A549 treated with GW870086 at 1 μM for 4 hours (cell line): ENCODE measurements around the gene BNIPL. TPM values are rescaled to one million over a fixed set of nuclear protein-coding genes. Genes with fewer than 3 reads are reported as not detected.

Source experiments
- total RNA-seq: library from RNA; stranded (reverse); fragments of 200-300 nt; extraction: Qiagen RNA extraction; gene quantifications from 5 replicates; pipeline ENCODE4 v1.2.3, GENCODE V29; 2022; ENCODE audit warnings: low read depth

Gene BNIPL, protein sequence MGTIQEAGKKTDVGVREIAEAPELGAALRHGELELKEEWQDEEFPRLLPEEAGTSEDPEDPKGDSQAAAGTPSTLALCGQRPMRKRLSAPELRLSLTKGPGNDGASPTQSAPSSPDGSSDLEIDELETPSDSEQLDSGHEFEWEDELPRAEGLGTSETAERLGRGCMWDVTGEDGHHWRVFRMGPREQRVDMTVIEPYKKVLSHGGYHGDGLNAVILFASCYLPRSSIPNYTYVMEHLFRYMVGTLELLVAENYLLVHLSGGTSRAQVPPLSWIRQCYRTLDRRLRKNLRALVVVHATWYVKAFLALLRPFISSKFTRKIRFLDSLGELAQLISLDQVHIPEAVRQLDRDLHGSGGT
- 0.05 to 0.24 TPM (median 0.12 TPM) in 4 of 5 replicates, not detected in the other for total RNA-seq

DNA sequence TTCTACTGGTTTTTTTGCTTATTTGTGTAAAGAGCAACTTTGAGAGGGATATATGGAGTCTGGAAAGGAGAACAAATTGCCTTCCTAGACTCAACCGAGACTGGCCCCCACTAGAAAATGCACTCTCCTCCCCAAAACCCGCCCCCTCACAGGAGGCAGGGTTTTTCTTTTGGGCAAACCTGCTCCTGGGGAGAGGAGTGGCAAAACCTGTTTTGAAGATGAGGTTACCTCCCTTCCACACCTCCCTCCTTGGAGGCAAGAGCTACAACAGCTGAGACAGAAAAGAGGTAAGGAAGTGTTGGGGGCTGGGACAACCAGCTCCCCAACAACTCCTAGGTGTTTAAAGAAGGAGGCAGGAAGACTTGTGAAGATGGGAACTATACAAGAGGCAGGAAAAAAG, at the start of gene BNIPL:
BNIPL (plus strand) TSS at position 231 of the 400 bp plus-strand sequence; CDS start at position 371, 140 bp downstream.

DNA sequence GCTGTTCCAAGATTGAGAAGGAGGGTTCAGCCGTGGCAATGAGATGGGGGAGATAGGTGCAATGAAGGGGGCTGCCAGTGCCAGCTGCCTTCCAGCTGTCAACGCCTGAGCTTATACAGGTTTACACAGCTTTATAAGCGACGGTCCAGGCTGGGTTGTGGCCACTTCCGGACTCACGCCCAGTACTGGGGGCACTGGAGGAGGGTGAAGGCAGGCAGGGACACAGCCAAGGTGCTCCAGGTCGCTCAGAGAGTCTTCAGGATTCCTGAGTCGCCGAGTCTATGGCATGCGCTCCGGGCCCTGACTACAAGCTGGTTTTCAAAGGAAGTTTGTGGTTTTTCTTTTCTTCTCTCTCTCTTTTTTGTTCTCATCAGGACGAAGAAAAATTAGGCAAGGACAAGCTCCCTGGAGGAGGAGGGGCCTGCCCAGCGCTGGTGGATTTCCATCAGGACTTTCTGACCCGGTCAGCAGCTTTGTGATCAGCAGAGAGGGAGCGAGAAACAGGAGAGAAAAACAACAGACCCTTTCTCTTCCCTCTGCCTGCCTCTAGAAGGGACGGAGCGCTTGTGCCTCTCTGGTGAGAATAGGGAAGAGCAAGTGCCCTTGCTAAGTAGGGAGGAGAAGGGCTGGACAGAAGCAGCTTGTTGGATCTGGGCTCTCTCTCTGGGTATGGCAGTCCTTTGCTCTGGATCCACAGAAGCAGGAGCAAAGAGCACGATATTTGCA, 29.9 kb upstream of the BNIPL start, which contains the start of gene MINDY1:
MINDY1 (minus strand) TSS at position 576 of the 726 bp plus-strand sequence. CDS start 4,285 bp downstream, outside the sequence.

DNA sequence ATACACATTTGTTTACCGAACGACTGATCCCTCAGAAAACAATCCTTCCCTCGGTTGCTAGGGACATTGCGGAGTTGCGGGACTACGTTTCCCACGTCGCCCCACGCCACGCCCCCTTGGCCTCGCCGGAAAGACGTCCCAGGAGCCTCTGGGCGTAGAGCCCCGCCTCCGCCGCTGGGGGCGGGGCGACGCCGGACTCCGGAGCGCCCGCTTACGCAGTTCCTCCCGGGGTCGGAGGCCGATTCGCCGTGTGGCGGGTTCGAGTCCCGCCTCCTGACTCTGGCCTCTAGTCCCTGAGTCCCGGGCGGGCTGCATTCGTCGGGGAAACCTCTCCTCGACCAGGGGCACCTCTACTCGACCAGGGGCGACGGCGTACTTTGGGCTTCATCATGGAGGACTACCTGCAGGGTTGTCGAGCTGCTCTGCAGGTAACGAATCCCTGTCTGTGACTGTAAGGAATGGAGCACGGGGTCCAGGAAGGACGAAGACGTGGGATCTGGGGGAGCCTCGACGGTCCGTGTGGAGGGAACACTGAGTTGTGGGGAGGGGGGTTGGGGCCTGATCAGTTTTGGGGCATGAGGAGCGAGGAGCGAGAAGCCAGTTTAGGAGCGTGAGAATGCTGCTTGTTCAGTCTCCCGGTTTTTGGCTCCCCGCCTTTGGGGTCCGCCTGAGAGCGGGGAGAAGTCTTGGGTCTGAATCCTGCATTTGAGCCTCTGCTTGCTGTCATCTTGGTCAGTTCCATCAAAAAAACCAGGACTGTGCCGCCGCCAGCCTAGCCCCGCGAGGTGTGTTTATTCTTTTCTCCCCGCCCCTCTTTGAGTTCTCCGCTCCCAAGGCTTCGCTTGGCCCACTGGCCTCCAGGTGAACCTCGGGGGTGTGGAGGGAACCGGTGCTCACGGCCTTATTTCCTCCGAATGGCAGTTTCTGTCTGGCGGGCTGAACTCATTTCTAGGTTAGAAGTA, 27.9 kb upstream of the BNIPL start, which contains the start of gene PRUNE1:
PRUNE1 (plus strand) TSS at position 206 of the 962 bp plus-strand sequence; CDS start at position 390, 184 bp downstream.

DNA sequence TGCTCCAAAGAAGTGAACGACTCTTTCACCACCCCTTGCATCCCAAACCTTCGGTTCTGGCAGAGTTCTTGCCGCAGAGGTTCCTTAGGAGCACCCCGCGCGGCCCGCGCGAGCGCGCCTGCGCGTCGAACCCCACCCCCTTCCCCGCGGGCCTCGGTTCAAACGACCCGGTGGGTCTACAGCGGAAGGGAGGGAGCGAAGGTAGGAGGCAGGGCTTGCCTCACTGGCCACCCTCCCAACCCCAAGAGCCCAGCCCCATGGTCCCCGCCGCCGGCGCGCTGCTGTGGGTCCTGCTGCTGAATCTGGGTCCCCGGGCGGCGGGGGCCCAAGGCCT, 11.2 kb downstream of the BNIPL start, which contains the start of gene C1orf56:
C1orf56 (plus strand) TSS at position 161 of the 334 bp plus-strand sequence; CDS start at position 258, 97 bp downstream.

DNA sequence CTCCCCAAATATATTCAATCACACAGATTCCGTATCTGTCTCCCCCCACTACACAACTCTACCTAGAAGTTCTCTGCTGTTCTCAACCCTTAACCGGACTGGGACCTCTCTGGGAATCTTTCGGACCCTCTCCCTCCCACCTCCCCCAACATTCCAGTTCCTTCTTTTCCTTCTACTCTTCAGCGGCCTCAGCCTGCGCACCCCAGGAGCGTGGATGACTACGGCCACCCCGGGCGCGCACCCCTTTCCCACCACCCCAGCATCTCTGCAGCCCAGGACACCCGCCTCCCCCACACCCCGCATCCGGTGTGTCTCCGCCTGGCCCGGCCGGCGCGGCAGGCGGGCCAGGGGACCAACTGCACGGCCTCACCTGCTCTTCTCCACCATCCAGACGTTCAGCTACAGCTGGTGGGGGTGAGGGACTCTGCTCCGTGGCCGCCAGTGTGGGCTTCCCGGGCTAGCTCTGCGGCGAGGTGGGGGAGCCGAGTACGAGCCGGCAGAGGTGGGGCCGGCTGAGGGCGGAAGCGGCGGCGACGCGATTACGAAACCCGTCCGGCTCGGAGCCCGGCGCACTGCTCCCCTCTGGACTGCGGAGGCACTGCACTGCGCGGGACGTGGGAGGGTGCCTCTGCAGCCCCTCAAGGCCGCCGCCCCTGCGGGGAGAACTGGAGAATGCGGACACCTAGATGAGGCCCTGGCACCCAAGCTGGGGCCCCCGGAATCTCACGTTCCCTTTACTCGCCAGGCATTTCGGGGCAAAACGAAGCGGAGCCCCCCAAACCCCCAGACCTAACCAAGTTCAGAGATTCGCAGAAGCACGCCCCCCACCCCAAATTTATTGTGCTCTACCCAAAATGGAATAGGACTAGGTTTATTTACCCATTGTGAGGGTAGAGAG, 23.0 kb downstream of the BNIPL start, which contains the start of gene CDC42SE1:
CDC42SE1 (minus strand) TSS at position 514 of the 898 bp plus-strand sequence. CDS start 3,892 bp downstream, outside the sequence.

DNA sequence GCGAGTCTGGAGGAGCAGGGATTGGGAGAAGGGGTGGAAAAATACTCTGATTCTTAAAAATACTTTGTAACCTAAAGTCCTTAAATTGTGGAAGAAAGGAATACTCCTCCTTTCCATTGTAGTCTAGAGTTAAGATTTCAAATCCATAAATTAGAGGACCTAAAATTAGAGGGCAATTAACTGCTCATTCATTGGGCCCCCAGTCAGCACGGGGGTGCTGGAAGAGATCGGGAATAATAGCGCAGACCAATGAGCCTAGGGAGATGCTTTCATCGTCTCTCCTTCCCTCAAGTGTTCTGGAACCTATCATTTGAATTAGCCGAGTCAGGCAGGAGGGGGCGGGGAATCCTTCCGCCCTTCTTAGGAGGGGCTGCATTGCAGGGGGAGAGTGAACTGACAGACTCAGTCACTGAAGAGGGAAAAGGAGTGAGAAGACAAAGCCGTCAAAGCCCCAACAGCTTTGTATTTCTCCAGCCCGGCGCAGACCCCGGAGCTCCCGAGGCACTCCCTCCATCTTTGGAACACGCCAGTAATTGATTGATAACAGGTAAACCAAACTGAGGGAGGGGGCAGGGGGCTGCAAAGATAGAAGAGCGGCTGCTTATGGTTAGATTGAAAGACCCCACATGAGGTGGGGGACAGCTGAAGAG, 23.7 kb downstream of the BNIPL start, which contains the start of gene MLLT11:
MLLT11 (plus strand) TSS at position 391 of the 650 bp plus-strand sequence. CDS start 6,828 bp downstream, outside the sequence.

DNA sequence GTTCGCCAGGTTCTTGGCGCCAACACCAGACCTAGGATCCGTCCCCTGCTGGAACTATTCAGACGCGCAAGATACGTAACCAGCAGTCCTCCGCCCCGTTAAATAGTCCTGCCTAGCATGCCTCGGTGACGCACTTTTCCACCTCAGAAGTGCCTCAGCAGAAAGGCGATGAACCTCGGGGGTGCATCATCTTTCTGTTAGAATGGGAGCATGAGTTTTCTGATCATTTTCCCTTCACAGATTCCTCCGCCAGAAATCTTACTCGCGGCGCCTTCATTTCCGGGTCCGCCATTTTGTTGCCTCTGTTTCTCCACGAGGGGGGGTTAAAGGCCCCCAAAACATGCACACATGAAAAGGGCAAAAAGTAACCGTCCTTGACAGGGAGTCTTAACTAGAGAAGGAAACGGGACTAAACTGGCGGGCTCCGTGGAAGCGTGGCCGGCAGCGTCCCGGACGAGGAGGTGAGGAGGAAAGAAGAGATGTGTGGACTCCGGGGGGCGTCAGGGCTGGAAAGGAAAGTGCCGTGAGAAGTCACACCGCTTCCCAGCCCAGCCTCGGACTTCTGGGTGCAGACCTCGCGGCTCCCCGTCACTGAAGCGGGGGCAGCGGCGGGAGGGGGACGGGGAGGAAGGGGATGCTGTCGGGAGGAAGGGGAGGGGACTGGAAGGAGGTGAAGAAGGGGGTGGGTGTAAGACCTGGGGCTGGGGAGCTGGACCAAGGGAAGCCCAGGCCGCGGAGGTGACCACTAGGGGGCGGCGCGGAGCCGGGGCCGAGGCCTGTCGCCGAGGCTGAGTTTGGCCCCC, 34.3 kb downstream of the BNIPL start, which contains the start of gene GABPB2:
GABPB2 (plus strand) TSS at position 288 of the 803 bp plus-strand sequence. CDS start 17,429 bp downstream, outside the sequence.

Other genes with a start within 250 kb of the BNIPL start
- gene CTSK, start 228.3 kb upstream of the BNIPL start, total RNA-seq: 1.4 to 2.4 TPM (median 1.8 TPM) in 5 replicates
- gene ARNT, start 160.0 kb upstream of the BNIPL start, total RNA-seq: 8.0 to 15.0 TPM (median 12.5 TPM) in 5 replicates
- not detected in 5 replicates for gene CTXND2, start 149.4 kb upstream of the BNIPL start, total RNA-seq
- 18.0 to 24.1 TPM (median 23.2 TPM) in 5 replicates for gene SETDB1, start 110.2 kb upstream of the BNIPL start, total RNA-seq
- gene CERS2, start 61.8 kb upstream of the BNIPL start, total RNA-seq: 240 to 254 TPM (median 248 TPM) in 5 replicates
- 0.71 to 1.3 TPM (median 0.99 TPM) in 5 replicates for gene ANXA9, start 54.3 kb upstream of the BNIPL start, total RNA-seq
- 2.6 to 3.6 TPM (median 3.5 TPM) in 5 replicates for gene MINDY1, start 29.7 kb upstream of the BNIPL start, total RNA-seq
- gene PRUNE1, start 28.1 kb upstream of the BNIPL start, total RNA-seq: 10.8 to 15.9 TPM (median 14.0 TPM) in 5 replicates
- gene C1orf56, start 11.2 kb downstream of the BNIPL start, total RNA-seq: 5.3 to 8.6 TPM (median 6.4 TPM) in 5 replicates
- gene CDC42SE1, start 23.0 kb downstream of the BNIPL start, total RNA-seq: 83.0 to 88.9 TPM (median 84.7 TPM) in 5 replicates
- gene MLLT11, start 23.8 kb downstream of the BNIPL start, total RNA-seq: 12.5 to 18.3 TPM (median 17.0 TPM) in 5 replicates
- gene GABPB2, start 34.2 kb downstream of the BNIPL start, total RNA-seq: 2.9 to 3.5 TPM (median 3.0 TPM) in 5 replicates
- 0.91 to 2.9 TPM (median 1.8 TPM) in 5 replicates for gene SEMA6C, start 110.0 kb downstream of the BNIPL start, total RNA-seq
- not detected in 5 replicates for gene TNFAIP8L2, start 120.1 kb downstream of the BNIPL start, total RNA-seq
- 5.1 to 7.7 TPM (median 5.8 TPM) in 5 replicates for gene LYSMD1, start 129.3 kb downstream of the BNIPL start, total RNA-seq
- 42.4 to 52.8 TPM (median 47.8 TPM) in 5 replicates for gene SCNM1, start 129.6 kb downstream of the BNIPL start, total RNA-seq
- 0.31 to 0.33 TPM in 2 of 5 replicates, not detected in the others for gene TMOD4, start 139.4 kb downstream of the BNIPL start, total RNA-seq
- gene VPS72, start 153.6 kb downstream of the BNIPL start, total RNA-seq: 42.3 to 58.6 TPM (median 46.7 TPM) in 5 replicates
- gene PIP5K1A, start 162.0 kb downstream of the BNIPL start, total RNA-seq: 48.7 to 54.3 TPM (median 49.8 TPM) in 5 replicates
- 168 to 195 TPM (median 180 TPM) in 5 replicates for gene PSMD4, start 218.1 kb downstream of the BNIPL start, total RNA-seq
- 10.8 to 14.8 TPM (median 12.6 TPM) in 5 replicates for gene ZNF687, start 245.7 kb downstream of the BNIPL start, total RNA-seq